DND-41 (cell line): ENCODE measurements around the gene SYT5.

Experiments used
- ATAC-seq: fragments of 200-7000 bp; cut with Tn5 transposase; 3 replicates; pipeline ENCODE4 v1.9.1; 2021; ENCODE audit warnings: low read depth; ENCODE audit not compliant: insufficient read depth
- DNase-seq: peaks from one replicate; pipeline ENCODE4 v3.0.0-alpha.2; 2020
- H2AFZ ChIP-seq: 2 replicates; pipeline ENCODE4 v1.6.0; 2012; ENCODE audit warnings: low read depth, low read length
- H3K27ac ChIP-seq: 2 replicates; pipeline ENCODE4 v1.5.1; 2012; ENCODE audit warnings: low read length, inconsistent platforms
- H3K27me3 ChIP-seq: fragments of 200-600 bp; sonication (generic); 2 replicates; pipeline ENCODE4 v1.6.0; 2012; ENCODE audit warnings: low read length, mild to moderate bottlenecking, inconsistent platforms; ENCODE audit not compliant: insufficient read depth, poor library complexity
- H3K36me3 ChIP-seq: 2 replicates; pipeline ENCODE4 v1.5.1; 2012; ENCODE audit warnings: low read length, inconsistent platforms; ENCODE audit not compliant: insufficient read depth
- H3K4me1 ChIP-seq: 2 replicates; pipeline ENCODE4 v1.5.1; 2012; ENCODE audit warnings: mild to moderate bottlenecking, low read length; ENCODE audit not compliant: insufficient read depth
- H3K4me2 ChIP-seq: 2 replicates; pipeline ENCODE4 v1.6.0; 2012; ENCODE audit warnings: mild to moderate bottlenecking, moderate library complexity, low read length, inconsistent platforms; ENCODE audit not compliant: insufficient read depth
- H3K4me3 ChIP-seq, 2 experiments: fragments of 200-600 bp in 1 of 2; shearing (Covaris generic) in 1 of 2; 2 replicates each; pipeline ENCODE4 v1.5.1; 2012 to 2016; ENCODE audit warnings: inconsistent platforms in 2 of 2, low read length in 2 of 2, mild to moderate bottlenecking in 2 of 2, low read depth in 1 of 2, moderate library complexity in 1 of 2
- H3K79me2 ChIP-seq: 2 replicates; pipeline ENCODE4 v1.6.0; 2012; ENCODE audit warnings: low read length, inconsistent platforms; ENCODE audit not compliant: insufficient read depth
- H3K9ac ChIP-seq: 2 replicates; pipeline ENCODE4 v1.6.0; 2012; ENCODE audit warnings: low read depth, mild to moderate bottlenecking, inconsistent platforms, low read length, moderate library complexity
- H3K9me3 ChIP-seq: 2 replicates; pipeline ENCODE4 v1.5.1; 2012; ENCODE audit warnings: low read length, moderate library complexity, mild to moderate bottlenecking, inconsistent platforms; ENCODE audit not compliant: insufficient read depth, severe bottlenecking
- H4K20me1 ChIP-seq: 2 replicates; pipeline ENCODE4 v1.6.0; 2012; ENCODE audit warnings: low read length; ENCODE audit not compliant: insufficient read depth
- EZH2 ChIP-seq: IDR thresholded peaks from 3 replicates; pipeline ENCODE4 v1.6.1; 2012; ENCODE audit warnings: borderline replicate concordance, low read depth, mild to moderate bottlenecking, moderate library complexity, low read length, inconsistent platforms; ENCODE audit not compliant: severe bottlenecking
- TF ChIP-seq, protein P1 (sequence below): IDR thresholded peaks from 2 replicates; pipeline ENCODE4 v1.5.1; 2012; ENCODE audit warnings: borderline replicate concordance, low read length, moderate library complexity, mild to moderate bottlenecking; ENCODE audit not compliant: poor library complexity, severe bottlenecking; ENCODE audit errors: extremely low read depth

Gene SYT5

DNA sequence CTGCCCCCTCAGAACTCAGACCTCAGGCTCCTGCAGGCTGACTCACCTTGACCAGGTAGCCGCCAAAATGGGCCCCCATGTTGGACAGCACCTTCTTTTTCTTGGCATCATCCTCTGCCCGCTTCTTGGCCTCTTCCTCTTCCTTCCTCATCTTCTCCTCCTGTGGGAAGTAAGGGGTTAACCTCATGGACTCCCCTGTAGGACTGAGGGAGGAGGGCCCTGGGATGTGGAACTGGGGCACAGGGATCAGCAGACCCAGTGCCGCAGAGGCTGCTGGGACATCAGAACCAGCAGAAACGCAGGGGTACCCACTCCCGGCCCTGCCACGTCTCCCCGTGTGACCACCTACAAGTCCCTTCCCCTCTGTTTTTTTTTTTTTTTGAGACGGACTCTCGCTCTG, 42.2 kb downstream of the SYT5 start:
- Histone ChIP-seq H3K9ac (no peak overlapping the region), H3K27ac (no peak overlapping the region), H3K4me1 (no peaks in the 10 kb centered on the region), H3K4me3 (no peak overlapping the region), H4K20me1 (0 out of 2 replicates have a peak, but pooled peaks cover 3% of the 10 kb centered on the region), H3K36me3 (no peaks in the 10 kb centered on the region), H3K9me3 (no peaks in the 10 kb centered on the region), H3K27me3 (peaks cover under 1% of the 10 kb centered on the region), H2AFZ (no peak overlapping the region), H3K79me2 (no peaks in the 10 kb centered on the region), H3K4me2 (no peak overlapping the region)
- ATAC-seq = no peak
- TF ChIP-seq, protein P1, sequence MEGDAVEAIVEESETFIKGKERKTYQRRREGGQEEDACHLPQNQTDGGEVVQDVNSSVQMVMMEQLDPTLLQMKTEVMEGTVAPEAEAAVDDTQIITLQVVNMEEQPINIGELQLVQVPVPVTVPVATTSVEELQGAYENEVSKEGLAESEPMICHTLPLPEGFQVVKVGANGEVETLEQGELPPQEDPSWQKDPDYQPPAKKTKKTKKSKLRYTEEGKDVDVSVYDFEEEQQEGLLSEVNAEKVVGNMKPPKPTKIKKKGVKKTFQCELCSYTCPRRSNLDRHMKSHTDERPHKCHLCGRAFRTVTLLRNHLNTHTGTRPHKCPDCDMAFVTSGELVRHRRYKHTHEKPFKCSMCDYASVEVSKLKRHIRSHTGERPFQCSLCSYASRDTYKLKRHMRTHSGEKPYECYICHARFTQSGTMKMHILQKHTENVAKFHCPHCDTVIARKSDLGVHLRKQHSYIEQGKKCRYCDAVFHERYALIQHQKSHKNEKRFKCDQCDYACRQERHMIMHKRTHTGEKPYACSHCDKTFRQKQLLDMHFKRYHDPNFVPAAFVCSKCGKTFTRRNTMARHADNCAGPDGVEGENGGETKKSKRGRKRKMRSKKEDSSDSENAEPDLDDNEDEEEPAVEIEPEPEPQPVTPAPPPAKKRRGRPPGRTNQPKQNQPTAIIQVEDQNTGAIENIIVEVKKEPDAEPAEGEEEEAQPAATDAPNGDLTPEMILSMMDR = no peak
- TF ChIP-seq EZH2 = no peak
- no peak for DNase-seq

DNA sequence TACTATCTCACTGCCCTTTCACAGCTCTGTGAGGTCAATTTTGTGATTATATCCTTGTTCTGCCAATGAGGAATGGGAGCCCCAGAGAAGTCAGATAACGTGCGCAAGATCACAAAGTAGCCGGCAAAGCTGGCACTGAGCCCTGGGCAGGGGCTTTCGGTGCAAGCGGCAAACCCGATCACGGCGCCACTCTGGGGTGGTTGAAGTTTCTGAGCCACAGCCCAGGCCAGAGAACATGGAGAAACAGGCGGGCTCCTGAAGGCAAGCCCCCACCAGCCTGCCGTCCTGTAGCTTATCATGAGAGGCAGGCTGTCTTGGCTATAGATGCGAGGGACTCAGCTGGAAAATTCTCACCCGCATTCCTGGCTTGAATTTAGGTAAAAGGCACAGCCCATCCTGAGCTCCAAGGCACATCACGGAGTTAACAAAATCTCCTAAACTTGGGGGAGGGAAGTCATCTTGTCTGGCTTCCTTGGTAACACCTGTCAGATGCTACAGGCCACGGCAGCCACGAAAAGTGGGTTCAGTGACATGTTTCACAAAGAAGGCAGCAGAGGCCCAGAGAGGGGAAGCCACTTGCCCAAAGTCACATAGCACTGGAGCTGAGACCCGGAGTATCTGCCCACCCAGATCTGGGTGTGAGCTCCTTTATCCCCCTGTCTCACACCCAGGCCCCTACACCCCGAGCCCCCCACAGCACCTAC, 43.5 kb downstream of the SYT5 start:
- H3K4me3 ChIP-seq = no peak overlapping the region
- ATAC-seq (no peak), DNase-seq (no peak)
- H3K9me3 ChIP-seq = no peaks in the 10 kb centered on the region
- H3K36me3 ChIP-seq = no peaks in the 10 kb centered on the region
- peaks cover 3% of the 10 kb centered on the region for H3K27me3 ChIP-seq
- H3K9ac ChIP-seq = no peak overlapping the region
- H2AFZ ChIP-seq = no peak overlapping the region
- no peak overlapping the region for H3K4me2 ChIP-seq
- no peak overlapping the region for H3K27ac ChIP-seq
- H4K20me1 ChIP-seq = 0 out of 2 replicates have a peak, but pooled peaks cover 3% of the 10 kb centered on the region
- H3K79me2 ChIP-seq = no peaks in the 10 kb centered on the region
- TF ChIP-seq, protein P1 = no peak
- no peak for TF ChIP-seq EZH2
- no peaks in the 10 kb centered on the region for H3K4me1 ChIP-seq

DNA sequence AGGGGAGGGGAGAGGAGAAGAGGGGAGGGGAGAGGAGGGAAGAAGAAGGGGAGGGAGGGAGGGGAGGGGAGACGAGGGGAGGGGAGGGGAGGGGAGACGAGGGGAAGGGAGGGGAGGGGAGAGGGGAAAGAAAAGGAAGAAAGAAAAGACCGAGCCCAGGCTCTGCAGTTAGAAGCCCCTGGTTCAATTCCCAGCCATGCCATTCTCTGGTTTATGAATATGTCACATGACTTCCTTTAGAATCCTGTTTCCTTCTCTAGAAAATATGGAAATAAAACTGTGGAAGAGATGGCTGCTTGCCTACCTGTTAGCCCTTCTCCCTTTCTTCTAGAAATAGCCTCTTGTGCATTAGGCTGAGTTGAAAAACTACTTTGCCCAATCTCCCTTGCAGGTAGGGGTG, 45.4 kb downstream of the SYT5 start:
- Histone ChIP-seq H4K20me1 (no peaks in the 10 kb centered on the region), H3K27ac (no peak overlapping the region), H2AFZ (no peak overlapping the region), H3K4me1 (no peaks in the 10 kb centered on the region), H3K79me2 (no peaks in the 10 kb centered on the region), H3K36me3 (no peaks in the 10 kb centered on the region), H3K9ac (no peak overlapping the region), H3K27me3 (peaks cover 3% of the 10 kb centered on the region), H3K4me3 (no peak overlapping the region), H3K4me2 (no peak overlapping the region), H3K9me3 (no peaks in the 10 kb centered on the region)
- DNase-seq = no peak
- TF ChIP-seq, protein P1 = no peak
- TF ChIP-seq EZH2 = no peak
- ATAC-seq = no peak
